ENCODE measurements around the gene IDNK.

IDNK gene

DNA sequence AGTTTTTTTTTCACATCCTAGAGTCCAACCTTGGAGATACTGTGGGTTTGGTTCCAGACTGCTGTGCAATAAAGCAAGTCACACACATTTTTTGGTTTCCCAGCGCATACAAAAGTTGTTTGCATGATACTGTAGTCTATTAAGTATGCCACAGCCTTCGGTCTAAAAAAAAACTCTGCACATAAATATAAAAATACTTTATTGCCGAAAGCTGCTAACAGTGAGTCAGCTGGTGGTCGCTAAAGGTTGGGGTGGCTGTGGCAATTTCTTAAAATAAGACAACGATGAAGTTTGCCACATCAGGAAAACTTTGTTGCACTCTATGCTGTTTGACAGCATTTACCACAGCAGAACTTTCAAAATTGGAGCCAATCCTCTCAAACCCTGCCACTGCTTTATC lies 47.4 kb downstream of the IDNK start:
- Histone ChIP-seq H3K36me3 (ENCODE audit: control insufficient read depth, insufficient read depth, low read length) (peaks cover 14% of the 10 kb centered on the region), H3K4me1 (ENCODE audit: control insufficient read depth, insufficient read depth, low read length) (no peaks in the 10 kb centered on the region), H3K27ac (ENCODE audit: low read depth, low read length) (no peak overlapping the region), H3K4me3 (ENCODE audit: low read length) (no peak overlapping the region), H3K27me3 (ENCODE audit: control insufficient read depth, insufficient read depth, low read length) (no peaks in the 10 kb centered on the region), H3K9ac (ENCODE audit: low read length) (no peak overlapping the region)

DNA sequence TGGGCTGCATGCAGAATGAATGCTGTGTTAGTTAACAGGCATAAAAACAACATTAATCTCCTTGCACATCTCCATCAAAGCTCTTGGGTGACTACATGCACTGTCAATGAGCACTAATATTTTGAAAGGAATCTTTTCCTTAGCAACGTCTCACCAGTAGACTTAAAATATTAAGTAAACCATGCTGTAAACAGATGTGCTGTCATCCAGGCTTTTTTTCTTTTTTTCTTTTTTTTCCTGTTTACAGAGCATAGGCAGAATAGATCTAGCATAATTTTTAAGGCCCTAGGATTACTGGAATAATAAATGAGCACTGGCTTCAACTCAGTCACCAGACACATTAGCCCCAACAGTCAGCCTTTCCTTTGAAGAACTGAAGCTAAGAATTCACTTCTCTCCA lies 48.5 kb downstream of the IDNK start:
- Histone ChIP-seq H3K27ac (ENCODE audit: low read depth, low read length) (no peak overlapping the region), H3K9ac (ENCODE audit: low read length) (no peak overlapping the region), H3K27me3 (ENCODE audit: control insufficient read depth, insufficient read depth, low read length) (no peaks in the 10 kb centered on the region), H3K36me3 (ENCODE audit: control insufficient read depth, insufficient read depth, low read length) (peaks cover 18% of the 10 kb centered on the region), H3K4me3 (ENCODE audit: low read length) (no peak overlapping the region), H3K4me1 (ENCODE audit: control insufficient read depth, insufficient read depth, low read length) (no peaks in the 10 kb centered on the region)

DNA sequence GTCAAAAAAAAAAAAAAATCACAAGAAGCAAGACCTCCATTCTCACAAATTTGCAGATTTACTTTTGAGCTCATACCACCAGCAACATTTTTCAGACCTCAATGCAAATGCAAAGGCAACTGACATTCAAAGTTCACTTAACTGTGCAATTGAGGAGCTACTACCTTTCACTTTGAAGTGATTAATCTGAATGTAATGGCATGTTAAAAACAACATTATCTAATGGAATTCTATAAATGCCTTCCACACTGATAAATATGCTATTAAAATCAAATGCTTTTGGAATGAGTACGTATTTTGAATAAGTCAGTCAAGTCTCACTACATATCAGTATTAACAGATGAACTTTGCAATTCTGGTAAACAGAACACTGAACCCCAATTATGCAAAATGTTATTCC lies 52.5 kb downstream of the IDNK start:
- Histone ChIP-seq H3K4me3 (ENCODE audit: low read length) (no peak overlapping the region), H3K4me1 (ENCODE audit: control insufficient read depth, insufficient read depth, low read length) (no peaks in the 10 kb centered on the region), H3K9ac (ENCODE audit: low read length) (no peak overlapping the region), H3K27me3 (ENCODE audit: control insufficient read depth, insufficient read depth, low read length) (no peaks in the 10 kb centered on the region), H3K36me3 (ENCODE audit: control insufficient read depth, insufficient read depth, low read length) (peaks cover 25% of the 10 kb centered on the region), H3K27ac (ENCODE audit: low read depth, low read length) (no peak overlapping the region)

DNA sequence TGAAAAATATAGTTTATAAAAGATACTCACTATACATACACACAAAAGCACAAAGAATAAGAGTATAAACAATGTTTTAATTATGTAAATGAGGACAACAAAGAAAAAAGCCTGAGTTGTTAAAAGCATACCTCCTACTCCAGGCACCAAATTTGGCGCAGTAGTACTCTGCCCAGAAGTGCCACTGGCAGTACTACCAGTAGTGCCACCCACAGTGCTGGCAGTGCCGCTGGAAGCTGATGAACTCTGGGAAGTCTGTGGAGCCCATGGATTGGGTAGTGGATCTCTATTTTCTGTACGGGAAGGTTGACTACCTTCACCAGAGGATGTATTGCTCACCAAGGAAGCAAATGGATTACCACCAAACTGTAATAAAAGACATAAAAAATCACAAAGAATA lies 54.7 kb downstream of the IDNK start:
- H3K9ac ChIP-seq (ENCODE audit: low read length), result no peak overlapping the region
- peaks cover 18% of the 10 kb centered on the region for H3K36me3 ChIP-seq (ENCODE audit: control insufficient read depth, insufficient read depth, low read length)

DNA sequence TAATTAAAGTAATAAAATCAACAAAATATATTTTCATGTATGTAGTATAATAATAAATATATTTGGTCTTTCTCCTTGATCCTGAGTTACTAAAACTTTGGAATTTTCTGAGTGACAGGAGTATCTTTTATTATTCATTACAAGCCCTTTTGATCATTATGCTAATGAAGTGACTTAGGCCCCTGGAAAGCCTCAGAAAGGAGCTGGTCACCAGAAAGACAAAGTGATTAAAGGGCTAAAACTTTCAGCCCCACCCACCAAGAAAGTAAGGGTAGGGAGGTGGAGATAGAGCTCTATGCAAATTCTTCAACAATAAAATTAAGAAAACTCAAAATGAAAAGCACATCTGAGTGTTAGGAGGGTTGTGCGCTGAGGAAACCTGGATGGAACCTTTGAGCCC lies 57.3 kb downstream of the IDNK start:
- Histone ChIP-seq H3K9ac (ENCODE audit: low read length) (no peak overlapping the region), H3K4me1 (ENCODE audit: control insufficient read depth, insufficient read depth, low read length) (no peaks in the 10 kb centered on the region), H3K27ac (ENCODE audit: low read depth, low read length) (no peak overlapping the region), H3K4me3 (ENCODE audit: low read length) (no peak overlapping the region), H3K36me3 (ENCODE audit: control insufficient read depth, insufficient read depth, low read length) (peaks cover 18% of the 10 kb centered on the region), H3K27me3 (ENCODE audit: control insufficient read depth, insufficient read depth, low read length) (no peaks in the 10 kb centered on the region)

More for the DNA sequence above, 54.7 kb downstream of the IDNK start:
- no peaks in the 10 kb centered on the region for H3K4me1 ChIP-seq (ENCODE audit: control insufficient read depth, insufficient read depth, low read length)
- H3K27ac ChIP-seq (ENCODE audit: low read depth, low read length), result no peak overlapping the region
- H3K4me3 ChIP-seq (ENCODE audit: low read length), result no peak overlapping the region
- no peaks in the 10 kb centered on the region for H3K27me3 ChIP-seq (ENCODE audit: control insufficient read depth, insufficient read depth, low read length)

DNA sequence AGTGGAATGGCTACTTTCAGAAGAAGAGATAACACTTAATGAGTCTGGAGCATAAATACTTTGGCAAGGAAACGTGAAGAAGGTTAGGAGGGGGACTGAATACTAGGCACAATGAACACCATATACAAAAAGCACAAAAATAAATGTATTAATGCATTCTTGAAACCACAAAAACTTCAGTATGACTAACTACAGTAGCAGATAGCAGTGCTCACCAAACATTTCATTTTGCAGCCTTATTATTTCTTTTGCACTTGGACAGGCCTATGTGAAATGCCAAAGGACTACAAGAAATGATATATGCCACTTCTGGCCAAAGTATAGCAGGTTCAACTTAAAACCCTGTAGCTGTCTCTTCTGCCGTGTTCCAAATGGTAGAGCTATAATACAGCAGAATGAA lies 58.5 kb downstream of the IDNK start:
- Histone ChIP-seq H3K36me3 (ENCODE audit: control insufficient read depth, insufficient read depth, low read length) (peaks cover 14% of the 10 kb centered on the region), H3K27me3 (ENCODE audit: control insufficient read depth, insufficient read depth, low read length) (no peaks in the 10 kb centered on the region), H3K4me1 (ENCODE audit: control insufficient read depth, insufficient read depth, low read length) (no peaks in the 10 kb centered on the region), H3K27ac (ENCODE audit: low read depth, low read length) (no peak overlapping the region), H3K4me3 (ENCODE audit: low read length) (no peak overlapping the region), H3K9ac (ENCODE audit: low read length) (no peak overlapping the region)

DNA sequence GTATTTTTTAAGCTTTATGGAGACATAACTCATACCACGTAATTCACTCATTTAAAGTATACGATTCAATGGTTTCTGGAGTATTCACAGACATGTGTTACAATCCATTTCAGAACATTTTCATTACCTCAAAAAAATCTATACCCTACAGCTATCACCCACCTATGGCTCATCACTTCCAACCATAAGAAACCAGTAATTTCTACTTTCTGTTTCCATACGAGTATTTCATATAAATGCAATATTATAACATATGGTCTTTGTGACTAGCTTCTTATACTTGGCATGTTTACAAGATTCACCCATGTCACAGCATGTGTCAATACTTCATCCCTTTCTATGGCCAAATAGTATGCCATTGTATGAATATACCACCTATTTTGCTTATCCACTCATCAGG lies 66.0 kb downstream of the IDNK start:
- Histone ChIP-seq H3K4me1 (ENCODE audit: control insufficient read depth, insufficient read depth, low read length) (no peaks in the 10 kb centered on the region), H3K27ac (ENCODE audit: low read depth, low read length) (no peak overlapping the region), H3K36me3 (ENCODE audit: control insufficient read depth, insufficient read depth, low read length) (no peaks in the 10 kb centered on the region), H3K4me3 (ENCODE audit: low read length) (no peak overlapping the region), H3K9ac (ENCODE audit: low read length) (no peak overlapping the region), H3K27me3 (ENCODE audit: control insufficient read depth, insufficient read depth, low read length) (no peaks in the 10 kb centered on the region)

DNA sequence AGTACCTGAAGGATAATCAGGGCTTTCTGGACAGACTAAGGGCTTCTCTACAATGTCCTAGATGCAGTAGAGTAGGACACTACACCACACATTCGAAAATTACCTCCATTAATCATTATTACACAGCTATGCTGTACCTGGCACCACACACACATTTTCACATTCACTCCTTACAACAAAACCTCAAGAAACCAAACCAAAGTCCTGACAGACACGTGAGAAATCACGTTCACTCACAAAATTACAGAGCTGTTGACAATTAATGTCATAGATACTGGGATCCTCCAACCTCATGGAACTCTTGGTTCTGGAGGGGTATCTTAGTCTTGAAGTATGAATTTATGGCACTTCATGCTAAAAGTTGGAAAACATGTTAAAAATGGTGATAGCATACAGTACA lies 68.5 kb downstream of the IDNK start:
- no peak overlapping the region for H3K27ac ChIP-seq (ENCODE audit: low read depth, low read length)
- H3K4me3 ChIP-seq (ENCODE audit: low read length), result no peak overlapping the region
- H3K36me3 ChIP-seq (ENCODE audit: control insufficient read depth, insufficient read depth, low read length), result no peaks in the 10 kb centered on the region
- no peaks in the 10 kb centered on the region for H3K4me1 ChIP-seq (ENCODE audit: control insufficient read depth, insufficient read depth, low read length)
- no peaks in the 10 kb centered on the region for H3K27me3 ChIP-seq (ENCODE audit: control insufficient read depth, insufficient read depth, low read length)
- H3K9ac ChIP-seq (ENCODE audit: low read length), result no peak overlapping the region

All from rectal smooth muscle tissue (tissue), 1 donor.